ENCODE data around the gene MALSU1. TPM values are rescaled to one million over a fixed set of nuclear protein-coding genes. Genes with fewer than 3 reads are reported as not detected.

MALSU1 gene
- total and polyA plus RNA-seq, 2 donors = 33.1 to 42.3 TPM

DNA sequence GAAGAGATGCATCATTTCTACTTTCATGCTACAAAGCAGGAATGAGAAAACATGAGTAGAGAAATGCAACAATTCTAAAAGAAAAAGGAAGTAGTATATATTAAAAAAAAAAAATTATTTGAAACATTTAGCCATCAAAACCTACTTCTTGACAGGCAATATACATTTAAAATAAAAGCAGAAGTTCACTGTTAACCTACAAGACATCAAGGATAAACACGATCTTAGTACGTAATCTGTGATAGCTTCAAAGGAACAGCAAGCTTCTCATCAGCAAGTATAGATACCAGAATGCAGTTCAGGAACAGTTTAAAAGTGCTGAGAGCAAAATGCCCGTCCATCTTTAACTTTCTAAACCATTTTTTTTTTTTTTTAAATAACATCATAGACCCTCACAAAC is 36.9 kb downstream of the MALSU1 start:
- H3K4me1 ChIP-seq (ENCODE audit: control insufficient read depth in 2 of 2, insufficient read depth in 2 of 2, low read length in 2 of 2) = no peaks in the 10 kb centered on the region
- no peak overlapping the region for H3K27ac ChIP-seq (ENCODE audit: low read depth in 1 of 2, low read length in 1 of 2)

DNA sequence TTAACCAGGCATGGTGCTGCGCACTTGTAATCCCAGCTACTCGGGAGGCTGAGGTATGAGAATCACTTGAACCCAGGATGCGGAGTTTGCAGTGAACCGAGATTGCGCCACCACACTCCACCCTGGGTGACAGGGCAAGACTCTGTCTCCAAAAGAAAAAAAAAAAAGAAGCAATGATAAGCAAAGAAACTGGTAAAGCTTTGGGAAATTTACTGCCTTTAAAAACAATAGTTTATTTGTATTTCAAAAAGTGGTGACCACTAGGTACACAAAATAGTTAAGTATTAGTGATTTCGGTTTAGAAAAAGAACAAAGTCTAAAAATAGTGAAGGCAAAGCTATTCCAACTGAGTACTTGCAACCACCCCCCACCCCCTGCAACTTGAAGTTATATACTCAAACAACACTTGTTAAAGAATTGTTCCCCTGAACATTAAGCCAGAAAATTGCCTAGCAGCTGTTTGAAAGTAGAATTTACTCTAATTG is 37.7 kb downstream of the MALSU1 start:
- Histone ChIP-seq H3K36me3 (ENCODE audit: control insufficient read depth in 2 of 2, insufficient read depth in 2 of 2, low read length in 1 of 2) (peaks cover 0 to 56% of the 10 kb centered on the region in 2 donors), H3K27ac (ENCODE audit: low read depth in 1 of 2, low read length in 1 of 2) (no peak overlapping the region), H3K4me1 (ENCODE audit: control insufficient read depth in 2 of 2, insufficient read depth in 2 of 2, low read length in 2 of 2) (no peaks in the 10 kb centered on the region), H3K9me3 (ENCODE audit: control insufficient read depth in 2 of 2, insufficient read depth in 1 of 2, low read length in 1 of 2) (no peaks in the 10 kb centered on the region), H3K27me3 (ENCODE audit: control insufficient read depth in 2 of 2, insufficient read depth in 1 of 2, low read length in 1 of 2) (no peaks in the 10 kb centered on the region), H3K4me3 (ENCODE audit: low read length in 2 of 2) (no peak overlapping the region)
- no peak for DNase-seq (ENCODE audit: low read depth in 6 of 9, low spot score in 9 of 9)
- 98% methylated on average over 6 of the region's 6 CpGs for WGBS

More for the DNA sequence above, 36.9 kb downstream of the MALSU1 start:
- WGBS = 28% methylated on average over 3 of the region's 3 CpGs
- DNase-seq (ENCODE audit: low read depth in 6 of 9, low spot score in 9 of 9) = no peak
- no peaks in the 10 kb centered on the region for H3K27me3 ChIP-seq (ENCODE audit: control insufficient read depth in 2 of 2, insufficient read depth in 1 of 2, low read length in 1 of 2)
- no peaks in the 10 kb centered on the region for H3K9me3 ChIP-seq (ENCODE audit: control insufficient read depth in 2 of 2, insufficient read depth in 1 of 2, low read length in 1 of 2)
- peaks cover 0 to 55% of the 10 kb centered on the region in 2 donors for H3K36me3 ChIP-seq (ENCODE audit: control insufficient read depth in 2 of 2, insufficient read depth in 2 of 2, low read length in 1 of 2)
- no peak overlapping the region for H3K4me3 ChIP-seq (ENCODE audit: low read length in 2 of 2)

DNA sequence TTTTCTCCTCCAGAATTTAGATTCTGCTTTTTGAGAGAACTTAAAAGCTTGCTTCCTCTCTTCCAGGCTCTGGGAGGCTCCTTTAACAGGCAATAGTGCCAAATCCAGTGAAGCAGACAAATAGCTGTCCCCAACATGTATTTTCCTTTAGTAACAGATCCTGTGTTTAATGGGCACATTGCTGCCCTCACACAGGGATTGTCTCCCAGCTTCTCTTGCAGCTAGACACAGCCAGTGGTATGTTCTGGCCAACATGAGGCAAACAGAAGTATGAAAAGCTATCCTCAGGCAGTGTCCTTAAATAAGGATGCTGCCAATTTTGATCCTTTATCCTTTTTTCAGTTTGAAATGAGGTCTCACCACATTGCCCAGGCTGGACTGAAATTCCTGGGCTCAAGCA is 38.2 kb downstream of the MALSU1 start:
- no peak for DNase-seq (ENCODE audit: low read depth in 6 of 9, low spot score in 9 of 9)
- Histone ChIP-seq H3K4me3 (ENCODE audit: low read length in 2 of 2) (no peak overlapping the region), H3K27ac (ENCODE audit: low read depth in 1 of 2, low read length in 1 of 2) (no peak overlapping the region), H3K27me3 (ENCODE audit: control insufficient read depth in 2 of 2, insufficient read depth in 1 of 2, low read length in 1 of 2) (no peaks in the 10 kb centered on the region), H3K36me3 (ENCODE audit: control insufficient read depth in 2 of 2, insufficient read depth in 2 of 2, low read length in 1 of 2) (peaks cover 0 to 59% of the 10 kb centered on the region in 2 donors), H3K9me3 (ENCODE audit: control insufficient read depth in 2 of 2, insufficient read depth in 1 of 2, low read length in 1 of 2) (no peaks in the 10 kb centered on the region), H3K4me1 (ENCODE audit: control insufficient read depth in 2 of 2, insufficient read depth in 2 of 2, low read length in 2 of 2) (no peaks in the 10 kb centered on the region)

DNA sequence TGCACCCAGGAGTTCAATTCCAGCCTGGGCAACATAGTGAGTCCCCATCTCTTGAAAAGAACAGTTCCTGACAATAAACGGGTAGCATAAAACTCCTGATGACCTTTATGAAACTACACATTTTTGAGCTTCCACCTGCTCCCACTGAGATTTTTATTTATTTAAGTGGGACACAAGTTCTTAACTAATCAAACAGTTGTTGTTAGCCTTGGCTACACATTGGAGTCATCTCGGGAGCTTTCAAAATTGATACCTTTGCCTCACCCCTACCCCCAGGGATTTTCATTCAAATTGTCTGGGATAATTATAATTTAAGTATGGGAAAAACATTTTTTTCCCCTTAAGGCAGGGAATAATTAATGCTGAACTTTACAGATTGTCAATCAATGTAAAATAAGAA is 39.3 kb downstream of the MALSU1 start:
- H3K9me3 ChIP-seq (ENCODE audit: control insufficient read depth in 2 of 2, insufficient read depth in 1 of 2, low read length in 1 of 2) = no peaks in the 10 kb centered on the region
- H3K36me3 ChIP-seq (ENCODE audit: control insufficient read depth in 2 of 2, insufficient read depth in 2 of 2, low read length in 1 of 2) = peaks cover 0 to 64% of the 10 kb centered on the region in 2 donors
- H3K27ac ChIP-seq (ENCODE audit: low read depth in 1 of 2, low read length in 1 of 2) = no peak overlapping the region
- no peak overlapping the region for H3K4me3 ChIP-seq (ENCODE audit: low read length in 2 of 2)
- no peak for DNase-seq (ENCODE audit: low read depth in 6 of 9, low spot score in 9 of 9)
- no peaks in the 10 kb centered on the region for H3K27me3 ChIP-seq (ENCODE audit: control insufficient read depth in 2 of 2, insufficient read depth in 1 of 2, low read length in 1 of 2)
- H3K4me1 ChIP-seq (ENCODE audit: control insufficient read depth in 2 of 2, insufficient read depth in 2 of 2, low read length in 2 of 2) = no peaks in the 10 kb centered on the region
- 97% methylated on average over 2 of the region's 2 CpGs for WGBS

DNA sequence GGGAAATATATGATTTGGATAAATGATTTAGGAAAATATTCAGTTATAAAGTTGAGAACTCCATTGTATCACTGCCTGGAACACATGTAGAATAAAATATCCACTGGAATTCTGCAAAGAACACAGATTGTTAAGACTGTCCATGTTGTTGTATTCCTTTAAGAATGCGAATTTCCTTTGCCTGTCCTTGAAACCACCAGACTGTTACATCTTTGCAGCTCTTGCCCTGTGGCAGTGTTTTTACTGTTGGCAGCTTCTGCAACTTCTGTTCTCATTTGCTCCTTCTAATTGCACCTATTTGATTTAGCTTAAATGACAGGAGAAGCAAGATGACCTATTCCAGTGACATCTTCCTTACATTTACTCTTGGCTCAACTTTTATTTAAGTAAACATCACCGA is 39.7 kb downstream of the MALSU1 start:
- WGBS = 96% methylated on average over 2 of the region's 2 CpGs
- Histone ChIP-seq H3K9me3 (ENCODE audit: control insufficient read depth in 2 of 2, insufficient read depth in 1 of 2, low read length in 1 of 2) (no peaks in the 10 kb centered on the region), H3K36me3 (ENCODE audit: control insufficient read depth in 2 of 2, insufficient read depth in 2 of 2, low read length in 1 of 2) (peaks cover 0 to 60% of the 10 kb centered on the region in 2 donors), H3K27ac (ENCODE audit: low read depth in 1 of 2, low read length in 1 of 2) (no peak overlapping the region), H3K4me3 (ENCODE audit: low read length in 2 of 2) (no peak overlapping the region), H3K27me3 (ENCODE audit: control insufficient read depth in 2 of 2, insufficient read depth in 1 of 2, low read length in 1 of 2) (no peaks in the 10 kb centered on the region), H3K4me1 (ENCODE audit: control insufficient read depth in 2 of 2, insufficient read depth in 2 of 2, low read length in 2 of 2) (no peaks in the 10 kb centered on the region)
- no peak for DNase-seq (ENCODE audit: low read depth in 6 of 9, low spot score in 9 of 9)

DNA sequence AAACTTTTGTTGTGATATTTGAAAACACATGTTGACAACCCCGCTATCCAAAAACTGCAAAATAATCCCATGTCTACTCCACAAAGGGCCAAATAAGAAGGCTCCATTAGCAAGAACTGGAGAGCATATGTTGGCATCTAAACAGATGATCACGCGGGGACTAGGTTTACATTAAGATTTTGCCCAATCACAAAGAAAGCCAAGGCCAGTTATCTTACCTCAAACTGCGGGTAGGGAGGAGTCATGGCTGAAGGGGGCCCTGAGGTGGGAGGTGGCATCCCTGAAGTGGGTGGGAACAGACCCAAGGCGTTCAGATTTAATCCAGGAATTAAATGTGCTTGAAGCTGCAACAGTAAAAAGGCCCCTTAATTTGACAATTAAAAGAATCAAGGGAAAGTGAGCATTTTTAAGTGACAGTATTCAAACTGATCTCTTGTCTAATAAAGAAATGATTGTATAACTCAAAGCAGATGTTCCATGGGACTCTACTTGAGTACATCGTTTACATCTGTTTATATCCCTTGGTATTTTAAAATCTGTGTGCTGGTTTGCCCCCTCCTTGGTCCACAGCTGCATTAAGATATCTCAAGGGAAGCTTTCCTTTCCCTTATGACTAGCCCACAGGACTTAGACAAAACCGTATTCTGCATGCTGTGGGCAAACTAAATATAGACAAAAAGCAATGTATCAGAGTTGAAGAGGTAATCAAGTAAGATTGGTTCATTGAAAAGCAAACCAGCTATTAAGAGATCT is 42.9 kb downstream of the MALSU1 start:
- no peaks in the 10 kb centered on the region for H3K27me3 ChIP-seq (ENCODE audit: control insufficient read depth in 2 of 2, insufficient read depth in 1 of 2, low read length in 1 of 2)
- no peaks in the 10 kb centered on the region for H3K9me3 ChIP-seq (ENCODE audit: control insufficient read depth in 2 of 2, insufficient read depth in 1 of 2, low read length in 1 of 2)
- H3K27ac ChIP-seq (ENCODE audit: low read depth in 1 of 2, low read length in 1 of 2) = no peak overlapping the region
- 94% methylated on average over 7 of the region's 7 CpGs for WGBS
- H3K36me3 ChIP-seq (ENCODE audit: control insufficient read depth in 2 of 2, insufficient read depth in 2 of 2, low read length in 1 of 2) = peaks cover 0 to 63% of the 10 kb centered on the region in 2 donors
- no peak overlapping the region for H3K4me3 ChIP-seq (ENCODE audit: low read length in 2 of 2)
- DNase-seq (ENCODE audit: low read depth in 6 of 9, low spot score in 9 of 9) = no peak
- peaks cover 0 to 7% of the 10 kb centered on the region in 2 donors for H3K4me1 ChIP-seq (ENCODE audit: control insufficient read depth in 2 of 2, insufficient read depth in 2 of 2, low read length in 2 of 2)

DNA sequence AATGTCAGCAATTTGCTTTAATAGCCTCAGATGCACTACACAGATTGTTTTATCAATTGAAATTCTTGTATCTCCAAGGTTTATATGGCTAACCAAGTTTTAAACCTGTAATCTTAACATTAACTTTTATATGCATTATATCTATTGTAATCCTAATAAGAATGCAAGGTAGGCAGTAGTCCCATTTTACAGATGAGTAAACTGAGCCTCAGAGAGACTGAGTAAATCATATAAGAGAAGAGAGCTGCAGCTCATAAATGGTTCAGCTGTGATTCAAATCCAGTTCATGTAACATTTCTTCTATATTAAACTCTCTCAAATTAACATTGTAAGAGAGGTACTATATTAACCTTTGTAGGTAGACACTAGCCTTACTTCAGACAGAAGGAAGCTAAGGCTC is 44.0 kb downstream of the MALSU1 start:
- Histone ChIP-seq H3K27me3 (ENCODE audit: control insufficient read depth in 2 of 2, insufficient read depth in 1 of 2, low read length in 1 of 2) (no peaks in the 10 kb centered on the region), H3K9me3 (ENCODE audit: control insufficient read depth in 2 of 2, insufficient read depth in 1 of 2, low read length in 1 of 2) (no peaks in the 10 kb centered on the region), H3K36me3 (ENCODE audit: control insufficient read depth in 2 of 2, insufficient read depth in 2 of 2, low read length in 1 of 2) (peaks cover 0 to 54% of the 10 kb centered on the region in 2 donors), H3K4me3 (ENCODE audit: low read length in 2 of 2) (no peak overlapping the region), H3K27ac (ENCODE audit: low read depth in 1 of 2, low read length in 1 of 2) (no peak overlapping the region), H3K4me1 (ENCODE audit: control insufficient read depth in 2 of 2, insufficient read depth in 2 of 2, low read length in 2 of 2) (peaks cover 0 to 8% of the 10 kb centered on the region in 2 donors)
- no peak for DNase-seq (ENCODE audit: low read depth in 6 of 9, low spot score in 9 of 9)

DNA sequence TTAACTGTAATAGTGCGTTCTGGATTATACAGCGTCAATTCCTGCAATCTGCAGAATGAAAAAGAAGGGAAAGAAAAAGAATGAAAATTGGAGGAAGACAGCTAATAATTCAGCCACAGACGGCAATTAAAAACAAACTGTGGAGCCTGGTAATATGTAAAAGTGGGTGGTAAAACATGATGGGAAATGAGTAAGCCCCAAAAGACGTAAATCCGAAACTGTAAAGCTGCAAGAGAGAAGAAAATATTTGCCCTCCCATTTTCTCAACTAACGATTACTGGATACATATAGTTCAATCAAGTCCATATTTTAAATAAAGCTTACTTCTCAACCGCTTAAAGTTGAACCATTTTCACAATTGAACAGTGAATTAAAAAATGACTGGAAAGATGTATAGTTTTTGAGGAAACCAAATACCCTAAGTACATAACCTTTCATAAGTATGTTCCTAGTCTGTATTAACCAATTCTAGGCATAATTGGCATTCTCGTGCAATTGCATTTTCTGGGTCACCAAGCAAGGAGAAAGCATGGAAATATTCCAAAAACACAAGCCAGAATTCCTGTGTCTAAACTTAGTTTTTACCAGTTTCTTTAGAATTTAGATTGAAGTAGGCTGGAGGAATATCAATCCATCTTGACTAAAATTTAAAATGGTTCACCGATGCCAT is 44.8 kb downstream of the MALSU1 start:
- no peak for DNase-seq (ENCODE audit: low read depth in 6 of 9, low spot score in 9 of 9)
- H3K4me3 ChIP-seq (ENCODE audit: low read length in 2 of 2) = no peak overlapping the region
- 98% methylated on average over 9 of the region's 9 CpGs for WGBS
- H3K27me3 ChIP-seq (ENCODE audit: control insufficient read depth in 2 of 2, insufficient read depth in 1 of 2, low read length in 1 of 2) = no peaks in the 10 kb centered on the region
- H3K4me1 ChIP-seq (ENCODE audit: control insufficient read depth in 2 of 2, insufficient read depth in 2 of 2, low read length in 2 of 2) = peaks cover 0 to 8% of the 10 kb centered on the region in 2 donors
- no peaks in the 10 kb centered on the region for H3K9me3 ChIP-seq (ENCODE audit: control insufficient read depth in 2 of 2, insufficient read depth in 1 of 2, low read length in 1 of 2)
- H3K36me3 ChIP-seq (ENCODE audit: control insufficient read depth in 2 of 2, insufficient read depth in 2 of 2, low read length in 1 of 2) = peaks cover 0 to 50% of the 10 kb centered on the region in 2 donors
- no peak overlapping the region for H3K27ac ChIP-seq (ENCODE audit: low read depth in 1 of 2, low read length in 1 of 2)

DNA sequence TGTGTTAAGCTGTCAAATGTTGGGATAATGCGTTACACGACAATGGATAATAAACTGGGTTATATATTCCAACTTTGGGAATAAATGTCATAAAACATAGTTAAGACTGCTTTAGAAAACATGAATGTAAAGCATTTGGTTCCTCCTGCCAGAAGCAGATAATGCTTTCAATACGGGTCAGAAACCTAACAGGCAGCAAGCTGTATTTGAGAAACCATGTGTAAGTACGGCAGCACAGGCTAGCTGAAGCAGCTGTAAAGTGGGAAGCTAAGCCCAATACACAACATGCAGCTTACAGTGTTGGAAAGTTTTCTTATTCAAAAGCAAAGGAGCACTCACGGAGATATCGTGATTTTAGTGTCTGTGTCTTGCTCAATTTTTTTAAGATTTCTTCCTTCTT is 46.5 kb downstream of the MALSU1 start:
- WGBS = 65% methylated on average over 6 of the region's 6 CpGs
- H3K27me3 ChIP-seq (ENCODE audit: control insufficient read depth in 2 of 2, insufficient read depth in 1 of 2, low read length in 1 of 2) = no peaks in the 10 kb centered on the region
- H3K4me3 ChIP-seq (ENCODE audit: low read length in 2 of 2) = no peak overlapping the region
- H3K36me3 ChIP-seq (ENCODE audit: control insufficient read depth in 2 of 2, insufficient read depth in 2 of 2, low read length in 1 of 2) = peaks cover 0 to 42% of the 10 kb centered on the region in 2 donors
- H3K9me3 ChIP-seq (ENCODE audit: control insufficient read depth in 2 of 2, insufficient read depth in 1 of 2, low read length in 1 of 2) = no peaks in the 10 kb centered on the region
- peaks cover 0 to 8% of the 10 kb centered on the region in 2 donors for H3K4me1 ChIP-seq (ENCODE audit: control insufficient read depth in 2 of 2, insufficient read depth in 2 of 2, low read length in 2 of 2)
- DNase-seq (ENCODE audit: low read depth in 6 of 9, low spot score in 9 of 9) = no peak
- H3K27ac ChIP-seq (ENCODE audit: low read depth in 1 of 2, low read length in 1 of 2) = peak overlapping the region in 1 of 2 donors; percentile 48
